ENCODE results near the gene GIMAP8.
A peak's percentile ranks its signal among the peaks of the same experiment; 100 is the strongest.

The GIMAP8 gene

DNA sequence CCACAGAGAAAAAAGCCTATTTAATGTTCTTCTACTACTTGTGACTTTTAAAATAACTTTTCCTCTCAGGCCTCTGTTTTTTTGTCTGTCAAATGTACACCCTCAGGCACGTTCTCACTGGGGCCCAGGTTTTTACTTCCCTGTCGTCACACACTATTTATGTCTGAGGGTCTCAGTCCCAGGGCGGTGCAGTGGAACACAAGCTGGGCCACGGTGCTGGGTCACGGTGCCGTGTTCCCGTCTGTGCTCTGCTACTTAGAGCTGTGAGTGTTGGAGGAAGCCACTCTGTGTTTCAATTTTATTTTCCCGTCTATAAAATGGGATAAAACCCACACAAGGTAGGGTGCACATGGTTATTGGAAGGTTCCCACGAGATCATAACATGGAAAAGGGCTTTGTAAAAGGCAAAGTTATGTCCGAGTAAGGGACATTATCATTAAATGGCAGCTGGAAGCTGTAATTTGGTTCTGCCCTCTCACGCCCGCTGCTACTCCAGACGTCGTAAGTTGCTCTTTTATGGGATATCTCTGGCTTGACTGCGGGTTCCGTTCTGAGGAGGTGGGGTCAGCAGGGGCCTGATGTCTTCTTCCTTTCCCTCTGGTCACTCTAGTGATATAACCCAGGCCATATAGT lies 46.1 kb upstream of the GIMAP8 start:
- TF ChIP-seq, protein P1, sequence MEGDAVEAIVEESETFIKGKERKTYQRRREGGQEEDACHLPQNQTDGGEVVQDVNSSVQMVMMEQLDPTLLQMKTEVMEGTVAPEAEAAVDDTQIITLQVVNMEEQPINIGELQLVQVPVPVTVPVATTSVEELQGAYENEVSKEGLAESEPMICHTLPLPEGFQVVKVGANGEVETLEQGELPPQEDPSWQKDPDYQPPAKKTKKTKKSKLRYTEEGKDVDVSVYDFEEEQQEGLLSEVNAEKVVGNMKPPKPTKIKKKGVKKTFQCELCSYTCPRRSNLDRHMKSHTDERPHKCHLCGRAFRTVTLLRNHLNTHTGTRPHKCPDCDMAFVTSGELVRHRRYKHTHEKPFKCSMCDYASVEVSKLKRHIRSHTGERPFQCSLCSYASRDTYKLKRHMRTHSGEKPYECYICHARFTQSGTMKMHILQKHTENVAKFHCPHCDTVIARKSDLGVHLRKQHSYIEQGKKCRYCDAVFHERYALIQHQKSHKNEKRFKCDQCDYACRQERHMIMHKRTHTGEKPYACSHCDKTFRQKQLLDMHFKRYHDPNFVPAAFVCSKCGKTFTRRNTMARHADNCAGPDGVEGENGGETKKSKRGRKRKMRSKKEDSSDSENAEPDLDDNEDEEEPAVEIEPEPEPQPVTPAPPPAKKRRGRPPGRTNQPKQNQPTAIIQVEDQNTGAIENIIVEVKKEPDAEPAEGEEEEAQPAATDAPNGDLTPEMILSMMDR (IDR thresholded peaks at IDR 0.05; ENCODE audit: low read length): no peak
- Histone ChIP-seq H2AFZ (ENCODE audit: low read length) (peak overlapping the region; percentile 61), H3K4me2 (ENCODE audit: low read length) (peak overlapping the region; percentile 81), H3K36me3 (ENCODE audit: insufficient read depth, low read length) (no peaks in the 10 kb centered on the region), H4K20me1 (ENCODE audit: insufficient read depth, low read length) (no peaks in the 10 kb centered on the region), H3K27me3 (ENCODE audit: insufficient read depth, low read length) (no peaks in the 10 kb centered on the region), H3K79me2 (ENCODE audit: insufficient read depth, low read length) (no peaks in the 10 kb centered on the region), H3K4me1 (ENCODE audit: insufficient read depth, low read length, severe bottlenecking) (peaks cover 45% of the 10 kb centered on the region), H3K9me2 (ENCODE audit: low read depth, low read length) (no peaks in the 10 kb centered on the region), H3K4me3 (ENCODE audit: low read depth, low read length, poor library complexity, severe bottlenecking) (peak overlapping the region; percentile 65), H3K9me3 (ENCODE audit: low read length) (no peaks in the 10 kb centered on the region), H3F3A (ENCODE audit: insufficient read depth, low read length) (no peaks in the 10 kb centered on the region), H3K27ac (ENCODE audit: low read depth, low read length, poor library complexity, severe bottlenecking) (peak overlapping the region; percentile 16), H3K9ac (ENCODE audit: low read length) (peak overlapping the region; percentile 80)

GRCh38 chr7:150404805-150405583 lies 45.4 kb upstream of the GIMAP8 start:
- Histone ChIP-seq H3F3A (ENCODE audit: insufficient read depth, low read length) (no peaks in the 10 kb centered on the region), H3K9me3 (ENCODE audit: low read length) (no peaks in the 10 kb centered on the region), H2AFZ (ENCODE audit: low read length) (peak overlapping the region; percentile 61), H3K27ac (ENCODE audit: low read depth, low read length, poor library complexity, severe bottlenecking) (peak overlapping the region; percentile 90), H3K27me3 (ENCODE audit: insufficient read depth, low read length) (no peaks in the 10 kb centered on the region), H3K79me2 (ENCODE audit: insufficient read depth, low read length) (no peaks in the 10 kb centered on the region), H3K4me1 (ENCODE audit: insufficient read depth, low read length, severe bottlenecking) (peaks cover 45% of the 10 kb centered on the region), H3K9me2 (ENCODE audit: low read depth, low read length) (no peaks in the 10 kb centered on the region), H4K20me1 (ENCODE audit: insufficient read depth, low read length) (no peaks in the 10 kb centered on the region), H3K4me2 (ENCODE audit: low read length) (peak overlapping the region; percentile 81), H3K4me3 (ENCODE audit: low read depth, low read length, poor library complexity, severe bottlenecking) (peak overlapping the region; percentile 65), H3K36me3 (ENCODE audit: insufficient read depth, low read length) (peaks cover under 1% of the 10 kb centered on the region; the same call in 1 of the 2 replicates), H3K9ac (ENCODE audit: low read length) (peak overlapping the region; percentile 80)
- no peak for TF ChIP-seq EZH2 (IDR thresholded peaks at IDR 0.05; ENCODE audit: borderline replicate concordance, low read length)
- TF ChIP-seq, protein P1 (IDR thresholded peaks at IDR 0.05; ENCODE audit: low read length): peak; percentile 45; the same call in 1 of the 2 replicates

- Histone ChIP-seq H3K36me3 (ENCODE audit: insufficient read depth, low read length) (peaks cover 6% of the 10 kb centered on the region; the same call in 1 of the 2 replicates), H3F3A (ENCODE audit: insufficient read depth, low read length) (no peaks in the 10 kb centered on the region), H3K9me3 (ENCODE audit: low read length) (no peaks in the 10 kb centered on the region), H2AFZ (ENCODE audit: low read length) (no peak overlapping the region), H3K79me2 (ENCODE audit: insufficient read depth, low read length) (no peaks in the 10 kb centered on the region), H3K4me1 (ENCODE audit: insufficient read depth, low read length, severe bottlenecking) (peaks cover 45% of the 10 kb centered on the region), H4K20me1 (ENCODE audit: insufficient read depth, low read length) (no peaks in the 10 kb centered on the region), H3K9me2 (ENCODE audit: low read depth, low read length) (no peaks in the 10 kb centered on the region), H3K4me2 (ENCODE audit: low read length) (peak overlapping the region; percentile 81), H3K27me3 (ENCODE audit: insufficient read depth, low read length) (no peaks in the 10 kb centered on the region), H3K4me3 (ENCODE audit: low read depth, low read length, poor library complexity, severe bottlenecking) (peak overlapping the region; percentile 65), H3K27ac (ENCODE audit: low read depth, low read length, poor library complexity, severe bottlenecking) (peak overlapping the region; percentile 90), H3K9ac (ENCODE audit: low read length) (peak overlapping the region; percentile 80)
- no peak for TF ChIP-seq EZH2 (IDR thresholded peaks at IDR 0.05; ENCODE audit: borderline replicate concordance, low read length)
- TF ChIP-seq, protein P1 (IDR thresholded peaks at IDR 0.05; ENCODE audit: low read length): no peak
Observed at GRCh38 chr7:150405584-150406311, 44.7 kb upstream of the GIMAP8 start.

All from OCI-LY1 (cell line).